ENCODE data around the gene PTPRE.

GRCh38 chr10:128017822-128018221, 110.9 kb downstream of the PTPRE start:
- TF ChIP-seq CTCF (IDR thresholded peaks at IDR 0.05; ENCODE audit: low read depth, low read length) (no peak), POLR2A (IDR thresholded peaks at IDR 0.05; ENCODE audit: extremely low read depth, insufficient read length) (no peak), MYC (IDR thresholded peaks at IDR 0.05; ENCODE audit: low read depth, low read length) (no peak), MAX (IDR thresholded peaks at IDR 0.05; ENCODE audit: low read depth, low read length) (no peak)
